ENCODE data around the gene IFNLR1.

DNA sequence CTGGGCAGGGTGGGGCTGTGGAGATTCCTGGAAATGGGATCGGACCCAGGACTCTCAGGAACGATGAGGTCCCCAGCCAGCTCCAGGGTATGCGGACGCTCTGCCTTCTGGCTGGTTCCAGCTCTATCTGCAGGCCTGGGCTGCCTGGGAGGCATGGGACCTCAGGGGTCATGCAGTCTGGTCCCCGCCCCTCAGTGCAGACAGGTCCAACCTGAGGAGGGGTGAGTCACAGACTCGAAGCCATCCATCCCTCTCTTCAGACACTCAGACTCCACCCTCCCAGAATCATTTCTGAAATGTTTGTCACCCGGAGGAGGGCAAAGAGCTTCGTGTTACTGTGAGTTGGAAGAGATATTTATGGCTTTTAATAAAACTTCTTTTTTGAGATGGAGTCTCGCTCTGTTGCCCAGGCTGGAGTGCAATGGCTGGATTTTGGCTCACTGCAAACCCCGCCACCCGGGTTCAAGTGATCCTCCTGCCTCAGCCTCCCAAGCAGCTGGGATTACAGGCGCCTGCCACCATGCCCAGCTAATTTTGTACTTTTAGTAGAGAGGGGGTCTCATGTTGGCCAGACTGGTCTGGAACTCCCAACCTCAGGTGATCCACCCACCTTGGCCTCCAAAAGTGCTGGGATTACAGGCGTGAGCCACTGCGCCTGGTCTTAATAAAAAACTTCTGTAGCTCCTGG is 69.2 kb downstream of the IFNLR1 start:
- TF ChIP-seq, protein P1, sequence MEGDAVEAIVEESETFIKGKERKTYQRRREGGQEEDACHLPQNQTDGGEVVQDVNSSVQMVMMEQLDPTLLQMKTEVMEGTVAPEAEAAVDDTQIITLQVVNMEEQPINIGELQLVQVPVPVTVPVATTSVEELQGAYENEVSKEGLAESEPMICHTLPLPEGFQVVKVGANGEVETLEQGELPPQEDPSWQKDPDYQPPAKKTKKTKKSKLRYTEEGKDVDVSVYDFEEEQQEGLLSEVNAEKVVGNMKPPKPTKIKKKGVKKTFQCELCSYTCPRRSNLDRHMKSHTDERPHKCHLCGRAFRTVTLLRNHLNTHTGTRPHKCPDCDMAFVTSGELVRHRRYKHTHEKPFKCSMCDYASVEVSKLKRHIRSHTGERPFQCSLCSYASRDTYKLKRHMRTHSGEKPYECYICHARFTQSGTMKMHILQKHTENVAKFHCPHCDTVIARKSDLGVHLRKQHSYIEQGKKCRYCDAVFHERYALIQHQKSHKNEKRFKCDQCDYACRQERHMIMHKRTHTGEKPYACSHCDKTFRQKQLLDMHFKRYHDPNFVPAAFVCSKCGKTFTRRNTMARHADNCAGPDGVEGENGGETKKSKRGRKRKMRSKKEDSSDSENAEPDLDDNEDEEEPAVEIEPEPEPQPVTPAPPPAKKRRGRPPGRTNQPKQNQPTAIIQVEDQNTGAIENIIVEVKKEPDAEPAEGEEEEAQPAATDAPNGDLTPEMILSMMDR (IDR thresholded peaks at IDR 0.05; ENCODE audit: insufficient read depth, low read length, poor library complexity, severe bottlenecking) = no peak
- no peak for TF ChIP-seq EZH2phosphoT487 (conservative IDR thresholded peaks at IDR 0.05; ENCODE audit: low read length)

Data from SU-DHL-6 (cell line).